KBM-7 (cell line): ENCODE data around the gene UBTF.

Source experiments
- DNase-seq: peaks from one replicate; pipeline ENCODE4 v3.0.0-alpha.2; 2015
- in situ Hi-C: fragments of 300-500 bp; cut with MboI; formaldehyde crosslinking; loops from 2 replicates; pipeline ENCODE4 v1.14.3; 2020; ENCODE audit warnings: low sequenced_read_pairs, low pct_unique_long_range_greater_than_20kb, mixed read lengths

The UBTF gene

GRCh38 chr17:44217738-44218343, 1.6 kb downstream of the UBTF start:
- DNase-seq, result peak; percentile 34
- in situ Hi-C loops, result loop anchor here (10.0 kb wide), 1 partner anchor 107 kb away; the partner anchor contains the start of gene SLC25A39

- in situ Hi-C loops, result loop anchor here (10.0 kb wide), 1 partner anchor 108 kb away; the partner anchor contains the start of gene SLC25A39
- no peak for DNase-seq
Observed at GRCh38 chr17:44216694-44217093, 2.8 kb downstream of the UBTF start.

- DNase-seq, result no peak
- in situ Hi-C loops, result loop anchor here (10.0 kb wide), 1 partner anchor 109 kb away; the partner anchor contains the start of gene SLC25A39
Observed at GRCh38 chr17:44216173-44216572, 3.3 kb downstream of the UBTF start.

- no peak for DNase-seq
- in situ Hi-C loops, result loop anchor here (10.0 kb wide), 1 partner anchor 110 kb away; the partner anchor contains the start of gene SLC25A39
Observed at GRCh38 chr17:44214896-44215295, 4.6 kb downstream of the UBTF start.

GRCh38 chr17:44214230-44214494, 5.3 kb downstream of the UBTF start:
- in situ Hi-C loops, result loop anchor here (10.0 kb wide), 1 partner anchor 111 kb away; the partner anchor contains the start of gene SLC25A39
- no peak for DNase-seq

- no peak for DNase-seq
- in situ Hi-C loops, result loop anchor here (10.0 kb wide), 1 partner anchor 111 kb away; the partner anchor contains the start of gene SLC25A39
Observed at GRCh38 chr17:44213403-44214229, 5.9 kb downstream of the UBTF start.

GRCh38 chr17:44212507-44213402, 6.7 kb downstream of the UBTF start:
- in situ Hi-C loops, result loop anchor here (10.0 kb wide), 1 partner anchor 112 kb away; the partner anchor contains the start of gene SLC25A39
- DNase-seq, result no peak

- in situ Hi-C loops, result loop anchor here (10.0 kb wide), 1 partner anchor 113 kb away; the partner anchor contains the start of gene SLC25A39
- DNase-seq, result no peak
Observed at GRCh38 chr17:44211281-44212265, 7.9 kb downstream of the UBTF start.

GRCh38 chr17:44210342-44211192, 8.9 kb downstream of the UBTF start:
- peak; percentile 94 for DNase-seq
- in situ Hi-C loops, result loop anchor here (10.0 kb wide), 1 partner anchor 114 kb away; the partner anchor contains the start of gene SLC25A39

GRCh38 chr17:44209786-44210341, 9.6 kb downstream of the UBTF start:
- DNase-seq, result no peak
- in situ Hi-C loops, result loop anchor here (10.0 kb wide), 1 partner anchor 115 kb away; the partner anchor contains the start of gene SLC25A39

- no peak for DNase-seq
- in situ Hi-C loops, result no loop called here
Observed at GRCh38 chr17:44207743-44208142, 11.7 kb downstream of the UBTF start.

GRCh38 chr17:44207319-44207718, 12.2 kb downstream of the UBTF start:
- DNase-seq, result no peak
- in situ Hi-C loops, result no loop called here

- in situ Hi-C loops, result no loop called here
- DNase-seq, result no peak
Observed at GRCh38 chr17:44206825-44207155, 12.7 kb downstream of the UBTF start.

- in situ Hi-C loops, result no loop called here
- DNase-seq, result no peak
Observed at GRCh38 chr17:44205962-44206824, 13.3 kb downstream of the UBTF start.

- in situ Hi-C loops, result no loop called here
Observed at GRCh38 chr17:44204441-44204882, 15.0 kb downstream of the UBTF start.

More at GRCh38 chr17:44204441-44204882, 15.0 kb downstream of the UBTF start:
- no peak for DNase-seq
